Stimulated activated CD8-positive, alpha-beta memory T cell treated with anti-CD3 and anti-CD28 coated beads, Interleukin-7, amount 100 ng/mL, for 1 hour (primary cell): ENCODE data around the gene POM121.
"Not testable (repeated sequence)": the region's sequence is repeated elsewhere in the genome, so short reads cannot be mapped to it uniquely, and the experiment has no call there.

Experiments
- DNase-seq, 2 donors: peaks; one replicate each; pipeline ENCODE4 v3.0.0-alpha.2; 2020; ENCODE audit warnings: low read depth in 2 of 2

The POM121 gene

GRCh38 chr7:72995484-72995883 lies 70.6 kb downstream of the POM121 start:
- DNase-seq, result not testable (repeated sequence)

- not testable (repeated sequence) for DNase-seq
Observed at GRCh38 chr7:72997447-72997846, 72.6 kb downstream of the POM121 start.

DNA sequence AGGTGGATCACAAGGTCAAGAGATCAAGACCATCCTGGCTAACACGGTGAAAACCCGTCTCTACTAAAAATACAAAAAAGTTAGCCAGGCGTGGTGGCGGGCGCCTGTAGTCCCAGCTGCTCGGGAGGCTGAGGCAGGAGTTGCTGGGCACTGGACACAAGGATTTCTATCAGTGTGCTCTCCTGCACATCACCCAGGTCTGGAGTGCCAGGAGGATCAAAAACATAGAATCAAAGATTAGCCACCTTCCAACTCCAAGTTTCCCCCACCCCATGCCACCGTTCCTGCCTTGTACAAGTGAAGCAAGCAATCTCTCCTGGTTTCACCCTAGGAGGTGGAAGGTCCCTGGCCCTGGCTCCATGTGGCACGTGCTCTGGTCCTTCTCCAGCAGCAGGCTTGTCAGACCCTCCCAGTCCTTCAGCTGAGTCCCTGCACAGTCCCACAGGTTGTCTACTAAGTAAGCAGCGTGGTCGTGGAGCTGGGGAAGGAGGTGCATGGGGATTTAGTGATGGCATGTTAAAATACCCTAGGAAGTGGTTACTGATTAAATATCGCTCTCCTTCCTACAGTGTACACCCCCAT lies 73.1 kb downstream of the POM121 start:
- DNase-seq, result not testable (repeated sequence)
